Measurements from ENCODE around the gene C19orf47.
"Not testable (repeated sequence)": the region's sequence is repeated elsewhere in the genome, so short reads cannot be mapped to it uniquely, and the experiment has no call there.

C19orf47 gene

GRCh38 chr19:40355975-40356680 is 7.9 kb upstream of the C19orf47 start:
- DNase-seq (ENCODE audit: low spot score) = no peak

- peak; percentile 28 for DNase-seq (ENCODE audit: low spot score)
Observed at GRCh38 chr19:40348961-40349507, 837 bp upstream of the C19orf47 start.

- DNase-seq (ENCODE audit: low spot score) = no peak
Observed at GRCh38 chr19:40344422-40344821, 3.8 kb downstream of the C19orf47 start.

- no peak for DNase-seq (ENCODE audit: low spot score)
Observed at GRCh38 chr19:40342644-40343311, 5.4 kb downstream of the C19orf47 start.

GRCh38 chr19:40341601-40342482 is 6.4 kb downstream of the C19orf47 start:
- no peak for DNase-seq (ENCODE audit: low spot score)

GRCh38 chr19:40339018-40339728 is 9.0 kb downstream of the C19orf47 start:
- no peak for DNase-seq (ENCODE audit: low spot score)

- no peak for DNase-seq (ENCODE audit: low spot score)
Observed at GRCh38 chr19:40337594-40337993, 10.6 kb downstream of the C19orf47 start.

GRCh38 chr19:40337107-40337506 is 11.1 kb downstream of the C19orf47 start:
- no peak for DNase-seq (ENCODE audit: low spot score)

- no peak for DNase-seq (ENCODE audit: low spot score)
Observed at GRCh38 chr19:40336601-40336900, 11.6 kb downstream of the C19orf47 start.

GRCh38 chr19:40335855-40336600 is 12.2 kb downstream of the C19orf47 start:
- DNase-seq (ENCODE audit: low spot score) = no peak

- DNase-seq (ENCODE audit: low spot score) = no peak
Observed at GRCh38 chr19:40335101-40335500, 13.1 kb downstream of the C19orf47 start.

- DNase-seq (ENCODE audit: low spot score) = not testable (repeated sequence)
Observed at GRCh38 chr19:40333083-40333482, 15.1 kb downstream of the C19orf47 start.

GRCh38 chr19:40332669-40333068 is 15.5 kb downstream of the C19orf47 start:
- DNase-seq (ENCODE audit: low spot score) = no peak

GRCh38 chr19:40331052-40331451 is 17.1 kb downstream of the C19orf47 start:
- no peak for DNase-seq (ENCODE audit: low spot score)

GRCh38 chr19:40326201-40326600 is 22.0 kb downstream of the C19orf47 start:
- no peak for DNase-seq (ENCODE audit: low spot score)

GRCh38 chr19:40323705-40324104 is 24.5 kb downstream of the C19orf47 start:
- DNase-seq (ENCODE audit: low spot score) = no peak

GRCh38 chr19:40322951-40323615 is 25.1 kb downstream of the C19orf47 start:
- no peak for DNase-seq (ENCODE audit: low spot score)

- DNase-seq (ENCODE audit: low spot score) = no peak
Observed at GRCh38 chr19:40322271-40322610, 26.0 kb downstream of the C19orf47 start.

- no peak for DNase-seq (ENCODE audit: low spot score)
Observed at GRCh38 chr19:40321566-40322270, 26.5 kb downstream of the C19orf47 start.

GRCh38 chr19:40321076-40321475 is 27.1 kb downstream of the C19orf47 start:
- no peak for DNase-seq (ENCODE audit: low spot score)
